ENCODE measurements around the gene PRDM12.

Gene PRDM12

DNA sequence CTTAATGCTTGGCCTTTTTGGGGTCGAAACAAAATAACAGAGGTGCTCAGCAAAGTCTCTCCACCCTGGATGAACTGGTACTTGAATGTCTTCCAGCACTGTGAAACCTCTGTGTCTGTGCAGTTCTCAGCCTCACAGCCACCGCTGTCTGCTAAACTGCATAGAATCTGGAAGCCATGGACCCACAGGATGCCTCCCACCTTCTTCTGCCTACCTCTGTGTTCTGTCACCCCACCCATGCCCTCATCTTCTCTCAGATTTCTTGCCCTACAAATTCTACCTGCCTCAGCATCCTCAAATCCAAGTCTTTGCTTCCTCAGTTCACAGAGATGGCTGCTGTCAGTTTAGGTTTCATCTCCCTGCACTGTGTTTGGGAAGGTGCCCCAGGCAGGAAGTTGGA, 64.8 kb downstream of the PRDM12 start:
- H3K4me3 ChIP-seq: no peak overlapping the region
- no peak overlapping the region for H3K9ac ChIP-seq (ENCODE audit: insufficient read length)
- TF ChIP-seq POLR2AphosphoS5 (IDR thresholded peaks at IDR 0.05; ENCODE audit: borderline replicate concordance, low read depth, low read length) (no peak), FOXP2 (optimal IDR thresholded peaks at IDR 0.05; ENCODE audit: control extremely low read depth, extremely low read length, insufficient read depth) (no peak), EZH2 (IDR thresholded peaks at IDR 0.05) (no peak)
- H3K36me3 ChIP-seq (ENCODE audit: insufficient read depth, low read length): no peaks in the 10 kb centered on the region
- no peak overlapping the region for H3K27ac ChIP-seq
- H3K9me3 ChIP-seq (ENCODE audit: low read depth, low read length): no peaks in the 10 kb centered on the region
- DNase-seq (ENCODE audit: low read depth, low spot score): no peak

DNA sequence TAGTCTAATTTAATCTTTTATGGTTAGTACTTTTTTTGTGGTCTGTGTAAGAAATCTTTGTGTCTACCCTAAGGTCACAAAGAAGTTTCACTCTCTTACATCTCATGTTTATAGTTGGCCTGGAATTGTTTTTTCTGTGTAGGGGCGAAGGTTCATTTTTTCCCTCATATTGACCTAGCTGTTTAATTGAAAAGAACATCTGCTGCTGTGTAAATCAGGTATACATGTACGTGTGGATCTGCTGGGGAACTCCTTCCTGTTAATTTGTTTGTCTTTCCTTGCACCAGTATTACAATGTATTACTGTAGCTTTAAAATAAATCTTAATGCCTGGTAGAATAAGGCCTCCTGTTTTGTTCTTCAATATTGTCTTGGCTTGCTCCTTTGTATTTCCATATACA, 67.0 kb downstream of the PRDM12 start:
- TF ChIP-seq EZH2 (IDR thresholded peaks at IDR 0.05): no peak
- no peak for TF ChIP-seq POLR2AphosphoS5 (IDR thresholded peaks at IDR 0.05; ENCODE audit: borderline replicate concordance, low read depth, low read length)
- no peak for TF ChIP-seq FOXP2 (optimal IDR thresholded peaks at IDR 0.05; ENCODE audit: control extremely low read depth, extremely low read length, insufficient read depth)
- no peak overlapping the region for H3K4me3 ChIP-seq
- H3K36me3 ChIP-seq (ENCODE audit: insufficient read depth, low read length): no peaks in the 10 kb centered on the region
- H3K27ac ChIP-seq: peak overlapping the region; percentile 44; the same call in 1 of the 2 replicates
- no peak for DNase-seq (ENCODE audit: low read depth, low spot score)
- no peak overlapping the region for H3K9ac ChIP-seq (ENCODE audit: insufficient read length)
- no peaks in the 10 kb centered on the region for H3K9me3 ChIP-seq (ENCODE audit: low read depth, low read length)

DNA sequence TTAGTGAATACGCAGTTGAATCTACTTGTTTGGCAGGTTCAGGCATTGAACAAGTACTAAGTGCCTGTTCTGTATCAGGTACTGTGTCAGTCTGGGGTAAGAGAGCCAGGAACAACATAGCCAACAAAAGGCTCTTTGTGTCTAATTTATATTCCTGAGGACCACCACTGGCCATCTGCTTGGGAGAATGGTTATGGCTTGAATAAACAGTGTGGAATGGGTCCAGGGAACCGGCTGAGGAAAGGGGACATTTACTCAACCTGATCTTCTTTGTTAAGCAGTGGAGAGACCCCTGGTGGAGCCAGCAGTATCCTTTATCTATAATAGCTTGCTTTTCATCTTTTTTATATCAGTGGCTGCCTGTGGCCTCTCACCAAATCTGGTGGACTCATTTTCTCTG, 67.7 kb downstream of the PRDM12 start:
- no peak overlapping the region for H3K27ac ChIP-seq
- H3K4me3 ChIP-seq: no peak overlapping the region
- H3K9me3 ChIP-seq (ENCODE audit: low read depth, low read length): no peaks in the 10 kb centered on the region
- H3K9ac ChIP-seq (ENCODE audit: insufficient read length): no peak overlapping the region
- no peaks in the 10 kb centered on the region for H3K36me3 ChIP-seq (ENCODE audit: insufficient read depth, low read length)
- TF ChIP-seq FOXP2 (optimal IDR thresholded peaks at IDR 0.05; ENCODE audit: control extremely low read depth, extremely low read length, insufficient read depth) (no peak), POLR2AphosphoS5 (IDR thresholded peaks at IDR 0.05; ENCODE audit: borderline replicate concordance, low read depth, low read length) (no peak), EZH2 (IDR thresholded peaks at IDR 0.05) (no peak)
- DNase-seq (ENCODE audit: low read depth, low spot score): no peak
